ENCODE results near the gene TOMM40. TPM values are rescaled to one million over a fixed set of nuclear protein-coding genes. Genes with fewer than 3 reads are reported as not detected.

Gene TOMM40
- total and polyA plus RNA-seq, 2 of the 13 experiments (the other 11 are each of a cell fraction or from before 2014, with no cell fraction given): 72.0 to 110 TPM

GRCh38 chr19:44855606-44856005 is 35.4 kb upstream of the TOMM40 start:
- H3K4me1 ChIP-seq (ENCODE audit: insufficient read depth, low read length): peaks cover 66% of the 10 kb centered on the region
- H3K27me3 ChIP-seq (ENCODE audit: control insufficient read depth in 1 of 2, insufficient read depth in 2 of 2, low read length in 2 of 2): no peaks in the 10 kb centered on the region
- no peak overlapping the region for H3K4me3 ChIP-seq (replicated peaks in 1 of 3; ENCODE audit: insufficient read depth in 1 of 3, low read depth in 2 of 3, low read length in 3 of 3)
- FAIRE-seq: no peak
- H3K36me3 ChIP-seq (replicated peaks in 1 of 2; ENCODE audit: control insufficient read depth in 1 of 2, insufficient read depth in 2 of 2, low read length in 2 of 2): peaks cover 5 to 19% of the 10 kb centered on the region in 2 experiments; a peak in 4 of 5 replicates
- no peak for ATAC-seq
- WGBS (ENCODE audit: low lambda C conversion rate): 92% methylated on average over 1 of the region's 1 CpG
- in situ Hi-C loops (cut with HindIII; ENCODE audit: extremely low pct_ligation_motif_present, low pct_unique_long_range_greater_than_20kb): no loop called here
- ChIA-PET CTCF (ENCODE audit: low intra/inter-chr PET ratio, low total read pairs) (no interaction called here), POLR2A (interaction anchor here (2.9 kb wide), 1 partner anchor 9 kb away, joined by 11 read pairs; the partner anchor contains the start of gene NECTIN2)
- DNase-seq (ENCODE audit: low spot score): no peak
- peaks cover 65% of the 10 kb centered on the region for H3K79me2 ChIP-seq (ENCODE audit: insufficient read depth, low read length)
- intact Hi-C loops (cut with micrococcal nuclease; ENCODE audit: unreplicated experiment): no loop called here
- H3K9me3 ChIP-seq (ENCODE audit: low read length): no peaks in the 10 kb centered on the region
- H3K4me2 ChIP-seq (ENCODE audit: low read depth, low read length): no peak overlapping the region
- peaks cover 31% of the 10 kb centered on the region for H4K20me1 ChIP-seq (ENCODE audit: insufficient read depth, low read length)
- no peak overlapping the region for H2AFZ ChIP-seq (ENCODE audit: low read length)
- H3K9ac ChIP-seq (ENCODE audit: insufficient read depth, low read depth, low read length): no peak overlapping the region
- peak overlapping the region; percentile 72 for H3K27ac ChIP-seq (ENCODE audit: extremely low read length, insufficient read depth, low read length)
- BruUV-seq (replicated peaks): no TSS peak
- TF ChIP-seq ZIK1 (CRISPR knock-in tag; IDR thresholded peaks at IDR 0.05; ENCODE audit: borderline replicate concordance, low read depth) (no peak), ZNF710 (CRISPR knock-in tag; IDR thresholded peaks at IDR 0.05; ENCODE audit: borderline replicate concordance) (no peak), PHF20 (CRISPR knock-in tag; IDR thresholded peaks at IDR 0.05) (no peak), IKZF1 (IDR thresholded peaks at IDR 0.05) (no peak), HNRNPUL1 (IDR thresholded peaks at IDR 0.05; ENCODE audit: low read depth, low read length) (no peak), ZNF615 (CRISPR knock-in tag; IDR thresholded peaks at IDR 0.05; ENCODE audit: borderline replicate concordance) (no peak), ARID2 (CRISPR knock-in tag; IDR thresholded peaks at IDR 0.05; ENCODE audit: borderline replicate concordance) (no peak), TOPORS (CRISPR knock-in tag; IDR thresholded peaks at IDR 0.05) (no peak), HMGA1 (CRISPR knock-in tag; conservative IDR thresholded peaks at IDR 0.05) (no peak), AGO1 (IDR thresholded peaks at IDR 0.05; ENCODE audit: low read depth, low read length, poor library complexity, severe bottlenecking) (no peak), GABPA (IDR thresholded peaks at IDR 0.05; ENCODE audit: low read depth, low read length) (no peak), GABPA (CRISPR knock-in tag; IDR thresholded peaks at IDR 0.05; ENCODE audit: low read depth) (no peak), ZNF251 (CRISPR knock-in tag; IDR thresholded peaks at IDR 0.05) (no peak), ZNF510 (CRISPR knock-in tag; IDR thresholded peaks at IDR 0.05; ENCODE audit: low read depth) (no peak)
- TF ChIP-seq, protein P1, sequence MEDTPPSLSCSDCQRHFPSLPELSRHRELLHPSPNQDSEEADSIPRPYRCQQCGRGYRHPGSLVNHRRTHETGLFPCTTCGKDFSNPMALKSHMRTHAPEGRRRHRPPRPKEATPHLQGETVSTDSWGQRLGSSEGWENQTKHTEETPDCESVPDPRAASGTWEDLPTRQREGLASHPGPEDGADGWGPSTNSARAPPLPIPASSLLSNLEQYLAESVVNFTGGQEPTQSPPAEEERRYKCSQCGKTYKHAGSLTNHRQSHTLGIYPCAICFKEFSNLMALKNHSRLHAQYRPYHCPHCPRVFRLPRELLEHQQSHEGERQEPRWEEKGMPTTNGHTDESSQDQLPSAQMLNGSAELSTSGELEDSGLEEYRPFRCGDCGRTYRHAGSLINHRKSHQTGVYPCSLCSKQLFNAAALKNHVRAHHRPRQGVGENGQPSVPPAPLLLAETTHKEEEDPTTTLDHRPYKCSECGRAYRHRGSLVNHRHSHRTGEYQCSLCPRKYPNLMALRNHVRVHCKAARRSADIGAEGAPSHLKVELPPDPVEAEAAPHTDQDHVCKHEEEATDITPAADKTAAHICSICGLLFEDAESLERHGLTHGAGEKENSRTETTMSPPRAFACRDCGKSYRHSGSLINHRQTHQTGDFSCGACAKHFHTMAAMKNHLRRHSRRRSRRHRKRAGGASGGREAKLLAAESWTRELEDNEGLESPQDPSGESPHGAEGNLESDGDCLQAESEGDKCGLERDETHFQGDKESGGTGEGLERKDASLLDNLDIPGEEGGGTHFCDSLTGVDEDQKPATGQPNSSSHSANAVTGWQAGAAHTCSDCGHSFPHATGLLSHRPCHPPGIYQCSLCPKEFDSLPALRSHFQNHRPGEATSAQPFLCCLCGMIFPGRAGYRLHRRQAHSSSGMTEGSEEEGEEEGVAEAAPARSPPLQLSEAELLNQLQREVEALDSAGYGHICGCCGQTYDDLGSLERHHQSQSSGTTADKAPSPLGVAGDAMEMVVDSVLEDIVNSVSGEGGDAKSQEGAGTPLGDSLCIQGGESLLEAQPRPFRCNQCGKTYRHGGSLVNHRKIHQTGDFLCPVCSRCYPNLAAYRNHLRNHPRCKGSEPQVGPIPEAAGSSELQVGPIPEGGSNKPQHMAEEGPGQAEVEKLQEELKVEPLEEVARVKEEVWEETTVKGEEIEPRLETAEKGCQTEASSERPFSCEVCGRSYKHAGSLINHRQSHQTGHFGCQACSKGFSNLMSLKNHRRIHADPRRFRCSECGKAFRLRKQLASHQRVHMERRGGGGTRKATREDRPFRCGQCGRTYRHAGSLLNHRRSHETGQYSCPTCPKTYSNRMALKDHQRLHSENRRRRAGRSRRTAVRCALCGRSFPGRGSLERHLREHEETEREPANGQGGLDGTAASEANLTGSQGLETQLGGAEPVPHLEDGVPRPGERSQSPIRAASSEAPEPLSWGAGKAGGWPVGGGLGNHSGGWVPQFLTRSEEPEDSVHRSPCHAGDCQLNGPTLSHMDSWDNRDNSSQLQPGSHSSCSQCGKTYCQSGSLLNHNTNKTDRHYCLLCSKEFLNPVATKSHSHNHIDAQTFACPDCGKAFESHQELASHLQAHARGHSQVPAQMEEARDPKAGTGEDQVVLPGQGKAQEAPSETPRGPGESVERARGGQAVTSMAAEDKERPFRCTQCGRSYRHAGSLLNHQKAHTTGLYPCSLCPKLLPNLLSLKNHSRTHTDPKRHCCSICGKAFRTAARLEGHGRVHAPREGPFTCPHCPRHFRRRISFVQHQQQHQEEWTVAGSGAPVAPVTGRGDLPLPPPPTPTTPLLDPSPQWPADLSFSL (CRISPR knock-in tag; IDR thresholded peaks at IDR 0.05): no peak
- TF ChIP-seq, protein P2, sequence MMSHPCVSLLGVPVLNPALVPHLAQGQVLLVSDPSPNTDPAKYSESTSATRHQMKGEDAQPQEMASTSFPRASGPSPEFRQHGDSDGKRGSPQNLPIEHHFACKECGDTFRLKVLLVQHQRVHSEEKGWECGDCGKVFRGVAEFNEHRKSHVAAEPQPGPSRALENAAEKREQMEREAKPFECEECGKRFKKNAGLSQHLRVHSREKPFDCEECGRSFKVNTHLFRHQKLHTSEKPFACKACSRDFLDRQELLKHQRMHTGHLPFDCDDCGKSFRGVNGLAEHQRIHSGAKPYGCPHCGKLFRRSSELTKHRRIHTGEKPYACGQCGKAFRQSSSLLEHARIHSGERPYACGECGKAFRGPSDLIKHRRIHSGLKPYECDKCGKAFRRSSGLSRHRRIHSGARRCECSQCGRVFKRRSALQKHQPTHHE (CRISPR knock-in tag; IDR thresholded peaks at IDR 0.05; ENCODE audit: borderline replicate concordance): no peak

Data from HepG2 (cell line).